Measurements from ENCODE around the gene SLC25A12. TPM values are rescaled to one million over a fixed set of nuclear protein-coding genes. Genes with fewer than 3 reads are reported as not detected.

The SLC25A12 gene
- total RNA-seq, 3 donors from 2014 or later, result 22.5 to 27.6 (median 26.3) TPM

Other genes with a start within 250 kb of the SLC25A12 start
- gene DYNC1I2, start 206.8 kb downstream of the SLC25A12 start, total RNA-seq, result 10 to 100 TPM; 37.3 to 43.2 (median 41.1) TPM
- gene HAT1, start 28.2 kb upstream of the SLC25A12 start, total RNA-seq, result 10 to 100 TPM; 75.7 to 77.6 (median 76.6) TPM
- gene METAP1D, start 105.7 kb upstream of the SLC25A12 start, total RNA-seq, result 1 to 10 TPM; 5.1 to 5.9 (median 5.1) TPM
- not detected for gene DLX1, start 191.3 kb upstream of the SLC25A12 start, total RNA-seq
- not detected for gene DLX2, start 208.7 kb upstream of the SLC25A12 start, total RNA-seq